Upper lobe of left lung (tissue), 4 donors: ENCODE measurements around the gene IPCEF1.

Experiments used
- POLR2A ChIP-seq, 4 donors: fragments of 450-650 bp; IDR thresholded peaks; one replicate each; pipeline ENCODE4 v1.5.1; 2016 to 2017; ENCODE audit warnings: antibody characterized with exemption in 4 of 4, mild to moderate bottlenecking in 2 of 4
- TF ChIP-seq, protein P1 (sequence below), 6 experiments: fragments of 450-650 bp in 4 of 6; fragments of 200-600 bp in 2 of 6; sonication (generic) in 2 of 6; IDR thresholded peaks; one replicate each; pipeline ENCODE4 v1.5.1; 2016 to 2019; ENCODE audit warnings: antibody characterized with exemption in 6 of 6

DNA sequence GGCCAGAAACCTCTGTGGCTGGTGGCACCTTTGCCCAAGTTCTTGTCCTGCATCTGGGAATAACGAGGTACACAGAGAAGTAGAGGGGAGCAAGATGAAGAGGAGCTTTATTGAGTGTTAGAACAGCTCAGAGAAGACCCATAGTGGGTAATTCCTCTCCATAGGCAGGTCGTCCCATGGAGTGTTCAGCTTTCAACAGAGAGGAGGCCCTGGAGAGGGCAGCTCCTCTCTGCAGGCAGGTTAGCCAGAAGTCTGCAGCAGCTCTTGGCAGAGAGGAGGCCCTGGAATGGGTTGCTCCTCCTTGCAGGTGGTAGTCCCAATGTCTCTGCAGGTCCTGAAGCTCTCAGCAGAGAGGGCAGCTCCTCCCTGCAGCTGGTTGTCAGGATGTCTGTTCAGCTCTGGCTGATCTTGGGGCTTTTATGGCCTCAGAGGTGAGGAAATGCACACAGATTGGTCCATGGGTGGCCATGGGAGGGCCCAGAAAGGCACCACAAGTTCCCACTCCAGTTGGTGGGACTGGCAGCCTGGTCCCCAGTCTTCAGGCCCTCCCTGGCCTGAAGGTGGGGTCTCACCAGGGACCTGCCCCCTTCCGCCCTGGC, 89.0 kb downstream of the IPCEF1 start:
- TF ChIP-seq, protein P1, sequence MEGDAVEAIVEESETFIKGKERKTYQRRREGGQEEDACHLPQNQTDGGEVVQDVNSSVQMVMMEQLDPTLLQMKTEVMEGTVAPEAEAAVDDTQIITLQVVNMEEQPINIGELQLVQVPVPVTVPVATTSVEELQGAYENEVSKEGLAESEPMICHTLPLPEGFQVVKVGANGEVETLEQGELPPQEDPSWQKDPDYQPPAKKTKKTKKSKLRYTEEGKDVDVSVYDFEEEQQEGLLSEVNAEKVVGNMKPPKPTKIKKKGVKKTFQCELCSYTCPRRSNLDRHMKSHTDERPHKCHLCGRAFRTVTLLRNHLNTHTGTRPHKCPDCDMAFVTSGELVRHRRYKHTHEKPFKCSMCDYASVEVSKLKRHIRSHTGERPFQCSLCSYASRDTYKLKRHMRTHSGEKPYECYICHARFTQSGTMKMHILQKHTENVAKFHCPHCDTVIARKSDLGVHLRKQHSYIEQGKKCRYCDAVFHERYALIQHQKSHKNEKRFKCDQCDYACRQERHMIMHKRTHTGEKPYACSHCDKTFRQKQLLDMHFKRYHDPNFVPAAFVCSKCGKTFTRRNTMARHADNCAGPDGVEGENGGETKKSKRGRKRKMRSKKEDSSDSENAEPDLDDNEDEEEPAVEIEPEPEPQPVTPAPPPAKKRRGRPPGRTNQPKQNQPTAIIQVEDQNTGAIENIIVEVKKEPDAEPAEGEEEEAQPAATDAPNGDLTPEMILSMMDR (IDR thresholded peaks at IDR 0.05) = no peak
- TF ChIP-seq POLR2A (IDR thresholded peaks at IDR 0.05) = no peak
